ENCODE results near the gene COL18A1.
A peak's percentile ranks its signal among the peaks of the same experiment; 100 is the strongest.

Gene COL18A1

GRCh38 chr21:45538381-45539045 lies 133.5 kb downstream of the COL18A1 start:
- H3K27ac ChIP-seq (ENCODE audit: low read depth, low read length), result no peak overlapping the region
- H3K4me3 ChIP-seq (ENCODE audit: low read length), result no peak overlapping the region
- peaks cover 22% of the 10 kb centered on the region for H3K36me3 ChIP-seq (ENCODE audit: insufficient read depth, low read length)
- H3K9me3 ChIP-seq (ENCODE audit: insufficient read depth, low read depth, low read length), result no peaks in the 10 kb centered on the region
- H3K27me3 ChIP-seq (ENCODE audit: insufficient read depth, low read length), result no peaks in the 10 kb centered on the region
- WGBS, result 95% methylated on average over 31 of the region's 31 CpGs
- H3K9ac ChIP-seq (ENCODE audit: low read depth, low read length), result no peak overlapping the region
- H3K4me1 ChIP-seq (ENCODE audit: insufficient read depth, low read length), result no peaks in the 10 kb centered on the region

- WGBS, result 90% methylated on average over 16 of the region's 17 CpGs
- Histone ChIP-seq H3K4me3 (ENCODE audit: low read length) (no peak overlapping the region), H3K27ac (ENCODE audit: low read depth, low read length) (no peak overlapping the region), H3K9ac (ENCODE audit: low read depth, low read length) (no peak overlapping the region), H3K4me1 (ENCODE audit: insufficient read depth, low read length) (no peaks in the 10 kb centered on the region), H3K27me3 (ENCODE audit: insufficient read depth, low read length) (no peaks in the 10 kb centered on the region), H3K36me3 (ENCODE audit: insufficient read depth, low read length) (peaks cover 16% of the 10 kb centered on the region), H3K9me3 (ENCODE audit: insufficient read depth, low read depth, low read length) (no peaks in the 10 kb centered on the region)
These were observed 134.3 kb downstream of the COL18A1 start for GRCh38 chr21:45539046-45539795.

- Histone ChIP-seq H3K9me3 (ENCODE audit: insufficient read depth, low read depth, low read length) (no peaks in the 10 kb centered on the region), H3K27me3 (ENCODE audit: insufficient read depth, low read length) (no peaks in the 10 kb centered on the region), H3K36me3 (ENCODE audit: insufficient read depth, low read length) (peaks cover 16% of the 10 kb centered on the region), H3K4me3 (ENCODE audit: low read length) (no peak overlapping the region), H3K27ac (ENCODE audit: low read depth, low read length) (no peak overlapping the region), H3K9ac (ENCODE audit: low read depth, low read length) (no peak overlapping the region), H3K4me1 (ENCODE audit: insufficient read depth, low read length) (no peaks in the 10 kb centered on the region)
- WGBS, result 94% methylated on average over 24 of the region's 24 CpGs
These were observed 135.0 kb downstream of the COL18A1 start for GRCh38 chr21:45539796-45540600.

GRCh38 chr21:45540601-45540970 lies 135.6 kb downstream of the COL18A1 start:
- no peaks in the 10 kb centered on the region for H3K27me3 ChIP-seq (ENCODE audit: insufficient read depth, low read length)
- 0 out of 2 replicates have a peak overlapping the region, but pooled peaks have one; percentile 72 for H3K4me3 ChIP-seq (ENCODE audit: low read length)
- no peak overlapping the region for H3K27ac ChIP-seq (ENCODE audit: low read depth, low read length)
- H3K9me3 ChIP-seq (ENCODE audit: insufficient read depth, low read depth, low read length), result no peaks in the 10 kb centered on the region
- H3K36me3 ChIP-seq (ENCODE audit: insufficient read depth, low read length), result peaks cover 12% of the 10 kb centered on the region
- 92% methylated on average over 10 of the region's 10 CpGs for WGBS
- H3K9ac ChIP-seq (ENCODE audit: low read depth, low read length), result no peak overlapping the region
- H3K4me1 ChIP-seq (ENCODE audit: insufficient read depth, low read length), result no peaks in the 10 kb centered on the region

- peak overlapping the region; percentile 72 for H3K4me3 ChIP-seq (ENCODE audit: low read length)
- H3K9me3 ChIP-seq (ENCODE audit: insufficient read depth, low read depth, low read length), result no peaks in the 10 kb centered on the region
- H3K36me3 ChIP-seq (ENCODE audit: insufficient read depth, low read length), result peaks cover 6% of the 10 kb centered on the region
- no peaks in the 10 kb centered on the region for H3K4me1 ChIP-seq (ENCODE audit: insufficient read depth, low read length)
- no peaks in the 10 kb centered on the region for H3K27me3 ChIP-seq (ENCODE audit: insufficient read depth, low read length)
- H3K9ac ChIP-seq (ENCODE audit: low read depth, low read length), result peak overlapping the region; percentile 64
- no peak overlapping the region for H3K27ac ChIP-seq (ENCODE audit: low read depth, low read length)
- 23% methylated on average over 50 of the region's 50 CpGs for WGBS
These were observed 136.5 kb downstream of the COL18A1 start for GRCh38 chr21:45541221-45542039.

GRCh38 chr21:45542242-45542666 lies 137.3 kb downstream of the COL18A1 start, which contains the start of gene SLC19A1:
Gene SLC19A1, minus strand, starts transcription at chr21:45542440. Its CDS starts 4,481 bp downstream, at chr21:45537959.
- H3K36me3 ChIP-seq (ENCODE audit: insufficient read depth, low read length), result peaks cover 3% of the 10 kb centered on the region; the same call in 1 of the 2 replicates
- under 1% methylated on average over 59 of the region's 59 CpGs for WGBS
- no peaks in the 10 kb centered on the region for H3K9me3 ChIP-seq (ENCODE audit: insufficient read depth, low read depth, low read length)
- no peak within 1 kb of the TSS for H3K27ac ChIP-seq (ENCODE audit: low read depth, low read length)
- no peaks in the 10 kb centered on the region for H3K4me1 ChIP-seq (ENCODE audit: insufficient read depth, low read length)
- H3K27me3 ChIP-seq (ENCODE audit: insufficient read depth, low read length), result no peaks in the 10 kb centered on the region
- H3K9ac ChIP-seq (ENCODE audit: low read depth, low read length), result peak within 1 kb of the TSS; percentile 64
- H3K4me3 ChIP-seq (ENCODE audit: low read length), result peak within 1 kb of the TSS; percentile 72

GRCh38 chr21:45542667-45543370 lies 137.9 kb downstream of the COL18A1 start:
- peak overlapping the region; percentile 72 for H3K4me3 ChIP-seq (ENCODE audit: low read length)
- peaks cover 3% of the 10 kb centered on the region; the same call in 1 of the 2 replicates for H3K36me3 ChIP-seq (ENCODE audit: insufficient read depth, low read length)
- WGBS, result 45% methylated on average over 53 of the region's 55 CpGs
- 0 out of 2 replicates have a peak overlapping the region, but pooled peaks have one; percentile 26 for H3K9ac ChIP-seq (ENCODE audit: low read depth, low read length)
- H3K4me1 ChIP-seq (ENCODE audit: insufficient read depth, low read length), result no peaks in the 10 kb centered on the region
- no peaks in the 10 kb centered on the region for H3K9me3 ChIP-seq (ENCODE audit: insufficient read depth, low read depth, low read length)
- H3K27ac ChIP-seq (ENCODE audit: low read depth, low read length), result no peak overlapping the region
- no peaks in the 10 kb centered on the region for H3K27me3 ChIP-seq (ENCODE audit: insufficient read depth, low read length)

GRCh38 chr21:45543371-45543709 lies 138.4 kb downstream of the COL18A1 start:
- peak overlapping the region; percentile 72; the same call in 1 of the 2 replicates for H3K4me3 ChIP-seq (ENCODE audit: low read length)
- H3K27ac ChIP-seq (ENCODE audit: low read depth, low read length), result no peak overlapping the region
- no peaks in the 10 kb centered on the region for H3K27me3 ChIP-seq (ENCODE audit: insufficient read depth, low read length)
- H3K36me3 ChIP-seq (ENCODE audit: insufficient read depth, low read length), result peaks cover 3% of the 10 kb centered on the region; the same call in 1 of the 2 replicates
- no peak overlapping the region for H3K9ac ChIP-seq (ENCODE audit: low read depth, low read length)
- H3K9me3 ChIP-seq (ENCODE audit: insufficient read depth, low read depth, low read length), result no peaks in the 10 kb centered on the region
- WGBS, result 87% methylated on average over 11 of the region's 11 CpGs
- H3K4me1 ChIP-seq (ENCODE audit: insufficient read depth, low read length), result no peaks in the 10 kb centered on the region

GRCh38 chr21:45543710-45544448 lies 138.9 kb downstream of the COL18A1 start:
- H3K27me3 ChIP-seq (ENCODE audit: insufficient read depth, low read length), result no peaks in the 10 kb centered on the region
- WGBS, result 84% methylated on average over 23 of the region's 23 CpGs
- H3K4me3 ChIP-seq (ENCODE audit: low read length), result no peak overlapping the region
- no peak overlapping the region for H3K27ac ChIP-seq (ENCODE audit: low read depth, low read length)
- no peaks in the 10 kb centered on the region for H3K4me1 ChIP-seq (ENCODE audit: insufficient read depth, low read length)
- H3K9me3 ChIP-seq (ENCODE audit: insufficient read depth, low read depth, low read length), result no peaks in the 10 kb centered on the region
- H3K36me3 ChIP-seq (ENCODE audit: insufficient read depth, low read length), result peaks cover 3% of the 10 kb centered on the region; the same call in 1 of the 2 replicates
- no peak overlapping the region for H3K9ac ChIP-seq (ENCODE audit: low read depth, low read length)
